Fibroblast of the aortic adventitia (primary cell): ENCODE results near the gene CDK11B. TPM values are rescaled to one million over a fixed set of nuclear protein-coding genes. Genes with fewer than 3 reads are reported as not detected.

Experiments used
- DNase-seq: peaks from one replicate; pipeline ENCODE4 v3.0.0-alpha.2; 2010; ENCODE audit warnings: low read depth
- H3K4me3 ChIP-seq: 2 replicates; pipeline ENCODE4 v1.5.1; 2011; ENCODE audit warnings: low read depth, mild to moderate bottlenecking, control low read depth, low read length, moderate library complexity
- CTCF ChIP-seq: IDR thresholded peaks from 2 replicates; pipeline ENCODE4 v1.5.1; 2011; ENCODE audit warnings: mild to moderate bottlenecking, low read length, control low read depth, inconsistent platforms; ENCODE audit not compliant: insufficient read depth
- total RNA-seq: library from RNA; depleted of rRNA; stranded (reverse); fragments of >200 nt; gene quantifications from 2 replicates; pipeline ENCODE4 v1.2.3, GENCODE V29; 2012; ENCODE audit warnings: low replicate concordance

CDK11B gene
- total RNA-seq, 1 donor = 10.5 TPM

DNA sequence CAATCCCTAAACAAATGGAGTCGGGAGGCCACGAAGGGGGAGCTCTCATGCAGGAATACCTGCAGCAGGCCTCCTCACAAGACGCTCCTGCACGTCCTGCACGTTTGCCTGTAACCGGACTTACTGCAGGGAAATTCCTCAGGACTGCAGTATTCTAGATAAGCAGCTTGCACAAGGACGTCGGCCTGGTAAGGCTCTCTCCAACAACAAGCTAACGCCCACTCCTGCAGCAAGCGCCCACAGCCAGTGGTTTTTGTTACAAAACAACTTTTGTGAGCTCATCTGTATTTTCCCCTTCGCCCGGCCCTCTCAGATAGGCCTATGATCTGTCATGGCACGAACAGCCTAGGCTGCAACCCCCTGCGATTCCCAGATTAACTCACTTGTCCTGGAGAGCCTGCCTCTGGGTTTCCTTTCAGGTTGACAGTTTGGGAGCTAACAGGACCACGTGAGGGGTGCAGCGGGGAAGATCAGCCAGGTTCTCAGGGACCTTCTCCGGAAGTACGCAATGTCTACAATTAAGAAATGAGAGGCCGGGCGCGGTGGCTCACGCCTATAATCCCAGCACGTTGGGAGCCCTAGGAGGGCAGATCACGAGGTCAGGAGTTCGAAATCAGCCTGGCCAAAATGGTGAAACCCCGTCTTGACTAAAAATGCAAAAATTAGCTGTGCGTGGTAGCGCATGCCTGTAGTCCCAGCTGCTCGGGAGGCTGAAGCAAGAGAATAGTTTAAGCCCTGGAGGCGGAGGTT, 44.4 kb downstream of the CDK11B start:
- peak overlapping the region; percentile 88 for H3K4me3 ChIP-seq
- DNase-seq = peak; percentile 91
- TF ChIP-seq CTCF = no peak

DNA sequence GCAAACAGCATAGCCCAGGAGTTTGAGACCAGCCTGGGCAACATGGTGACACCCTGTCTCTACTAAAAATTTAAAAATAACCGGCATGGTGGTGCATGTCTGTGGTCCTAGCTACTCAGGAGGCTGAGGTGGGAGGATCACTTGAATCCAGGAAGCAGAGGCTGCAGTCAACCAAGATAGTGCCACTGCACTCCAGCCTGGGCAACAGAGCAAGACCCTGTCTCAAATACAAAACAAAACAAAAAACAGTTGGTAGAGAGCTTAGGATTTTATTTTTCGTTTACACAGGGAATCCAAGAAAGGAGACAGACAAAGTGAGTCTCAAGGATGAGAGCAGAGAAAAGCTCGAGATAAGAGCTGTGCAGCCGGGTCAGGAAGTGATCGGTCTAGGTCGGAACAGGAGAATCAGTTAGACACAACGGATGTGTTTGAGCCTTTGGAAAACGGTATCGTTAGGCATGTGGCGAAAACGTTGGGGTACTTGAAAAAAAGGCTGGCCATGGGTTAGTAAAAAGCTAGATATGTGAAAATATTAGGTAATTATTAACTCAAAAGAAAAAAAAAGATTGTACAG, 45.2 kb downstream of the CDK11B start:
- no peak for DNase-seq
- peak overlapping the region; percentile 88 for H3K4me3 ChIP-seq
- no peak for TF ChIP-seq CTCF

DNA sequence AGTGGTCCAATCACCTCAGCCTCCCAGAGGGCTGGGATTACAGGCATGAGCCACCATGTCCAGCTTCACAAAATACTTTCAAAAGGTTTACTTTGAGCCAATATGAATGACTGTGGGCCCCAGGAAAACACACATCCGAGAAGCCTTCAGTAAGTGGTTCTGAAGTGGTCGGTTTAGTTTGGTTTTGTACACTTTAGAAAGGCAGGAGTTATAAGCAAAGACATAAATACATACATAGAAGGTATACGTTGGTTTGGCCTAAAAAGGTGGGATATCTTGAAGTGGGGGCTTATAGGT, 46.8 kb downstream of the CDK11B start:
- TF ChIP-seq CTCF = no peak
- DNase-seq = no peak
- H3K4me3 ChIP-seq = no peak overlapping the region

DNA sequence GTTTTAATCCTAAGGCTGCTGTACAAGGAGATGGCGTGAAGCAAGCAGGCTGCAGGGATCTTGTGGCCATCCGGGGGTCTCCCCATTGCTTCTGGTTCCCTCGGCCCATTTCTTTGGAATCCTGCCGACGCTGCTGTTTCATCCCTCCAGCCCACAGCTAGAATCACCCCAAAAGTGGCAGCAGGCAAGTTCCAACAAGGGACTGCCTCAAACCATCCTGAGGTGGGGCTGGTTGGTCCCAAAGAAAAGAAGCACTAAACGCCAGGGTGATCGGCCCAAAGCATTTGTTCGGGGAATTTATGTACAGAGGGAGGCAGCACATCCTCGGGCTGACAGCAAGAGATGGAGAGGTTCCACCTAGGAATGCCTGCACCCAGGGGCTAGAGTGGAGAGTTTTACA, 48.0 kb downstream of the CDK11B start:
- TF ChIP-seq CTCF = no peak
- no peak for DNase-seq
- no peak overlapping the region for H3K4me3 ChIP-seq

GRCh38 chr1:1609822-1610485, 48.9 kb downstream of the CDK11B start:
- H3K4me3 ChIP-seq = no peak overlapping the region
- DNase-seq = no peak
- no peak for TF ChIP-seq CTCF

- no peak overlapping the region for H3K4me3 ChIP-seq
- TF ChIP-seq CTCF = no peak
- no peak for DNase-seq
These were observed 52.6 kb downstream of the CDK11B start for GRCh38 chr1:1606232-1606631.
